Loucy (cell line): ENCODE data around the gene U2SURP.

Source experiments
- H2AFZ ChIP-seq: fragments of 200-600 bp; sonication (generic); 2 replicates; pipeline ENCODE4 v1.6.0; 2016; ENCODE audit warnings: antibody characterized with exemption, mild to moderate bottlenecking, low read length, moderate library complexity
- H3F3A ChIP-seq: fragments of 200-600 bp; 2 replicates; pipeline ENCODE4 v1.6.0; 2016; ENCODE audit warnings: antibody characterized with exemption, low read depth, mild to moderate bottlenecking
- H3K27me3 ChIP-seq: fragments of 200-600 bp; sonication (generic); 2 replicates; pipeline ENCODE4 v1.6.1; 2014; ENCODE audit warnings: low read length, mild to moderate bottlenecking; ENCODE audit not compliant: insufficient read depth, poor library complexity, severe bottlenecking
- H3K36me3 ChIP-seq: fragments of 200-600 bp; sonication (generic); 2 replicates; pipeline ENCODE4 v1.6.1; 2016; ENCODE audit warnings: low read length; ENCODE audit not compliant: insufficient read depth
- H3K4me1 ChIP-seq: fragments of 200-600 bp; sonication (generic); 2 replicates; pipeline ENCODE4 v1.5.1; 2014; ENCODE audit warnings: low read length, mild to moderate bottlenecking; ENCODE audit not compliant: insufficient read depth, poor library complexity, severe bottlenecking
- H3K4me2 ChIP-seq: fragments of 200-600 bp; sonication (generic); 2 replicates; pipeline ENCODE4 v1.6.0; 2014; ENCODE audit warnings: antibody characterized with exemption, low read length, low read depth, mild to moderate bottlenecking; ENCODE audit not compliant: poor library complexity, severe bottlenecking
- H3K4me3 ChIP-seq: fragments of 200-600 bp; sonication (generic); 2 replicates; pipeline ENCODE4 v1.5.1; 2014; ENCODE audit warnings: low read length, mild to moderate bottlenecking, mixed read lengths; ENCODE audit not compliant: poor library complexity, severe bottlenecking
- H3K79me2 ChIP-seq: fragments of 200-600 bp; sonication (generic); 2 replicates; pipeline ENCODE4 v1.6.1; 2014; ENCODE audit warnings: low read length; ENCODE audit not compliant: insufficient read depth
- H3K9ac ChIP-seq: fragments of 200-600 bp; sonication (generic); 2 replicates; pipeline ENCODE4 v1.6.0; 2014; ENCODE audit warnings: mild to moderate bottlenecking, low read depth, low read length, moderate library complexity; ENCODE audit not compliant: poor library complexity, severe bottlenecking
- H3K9me2 ChIP-seq: fragments of 200-600 bp; sonication (generic); replicated peaks from 2 replicates; pipeline ENCODE4 v1.6.1; 2016; ENCODE audit warnings: low read depth, low read length, mixed read lengths
- H3K9me3 ChIP-seq: fragments of 200-600 bp; sonication (generic); 2 replicates; pipeline ENCODE4 v1.6.1; 2014; ENCODE audit warnings: mild to moderate bottlenecking, antibody characterized with exemption, low read length, low read depth; ENCODE audit not compliant: insufficient read depth
- H4K20me1 ChIP-seq: fragments of 200-600 bp; sonication (generic); 2 replicates; pipeline ENCODE4 v1.6.0; 2014; ENCODE audit warnings: antibody characterized with exemption, low read length, mild to moderate bottlenecking; ENCODE audit not compliant: insufficient read depth, poor library complexity, severe bottlenecking
- EZH2phosphoT487 ChIP-seq: fragments of 200-600 bp; IDR thresholded peaks from 2 replicates; pipeline ENCODE4 v1.6.1; 2018; ENCODE audit warnings: antibody characterized with exemption, mild to moderate bottlenecking, moderate library complexity, borderline replicate concordance
- TF ChIP-seq, protein P1 (sequence below): fragments of 200-600 bp; sonication (generic); conservative IDR thresholded peaks from 2 replicates; pipeline ENCODE4 v1.5.1; 2014; ENCODE audit warnings: mild to moderate bottlenecking, antibody characterized with exemption, low read length

Gene U2SURP

DNA sequence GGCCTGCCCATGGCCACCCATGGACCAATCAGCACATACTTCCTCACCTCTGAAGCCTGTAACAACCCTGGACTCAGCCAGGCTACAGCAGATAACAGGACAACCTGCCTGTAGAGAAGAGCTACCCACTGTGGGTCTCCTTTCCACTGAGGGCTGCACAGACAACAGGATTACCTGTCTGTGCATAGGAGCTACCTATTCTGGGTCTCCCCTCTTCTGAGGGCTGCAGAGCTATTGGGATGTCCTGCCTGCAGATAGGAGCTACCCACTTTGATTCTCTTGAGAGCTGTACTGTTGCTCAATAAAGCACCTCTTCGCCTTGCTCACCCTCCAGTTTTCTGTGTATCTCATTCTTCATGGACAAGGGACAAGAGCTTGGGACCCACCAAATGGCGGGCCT, 94.4 kb downstream of the U2SURP start:
- H3K4me2 ChIP-seq, result no peak overlapping the region
- no peak for TF ChIP-seq EZH2phosphoT487

DNA sequence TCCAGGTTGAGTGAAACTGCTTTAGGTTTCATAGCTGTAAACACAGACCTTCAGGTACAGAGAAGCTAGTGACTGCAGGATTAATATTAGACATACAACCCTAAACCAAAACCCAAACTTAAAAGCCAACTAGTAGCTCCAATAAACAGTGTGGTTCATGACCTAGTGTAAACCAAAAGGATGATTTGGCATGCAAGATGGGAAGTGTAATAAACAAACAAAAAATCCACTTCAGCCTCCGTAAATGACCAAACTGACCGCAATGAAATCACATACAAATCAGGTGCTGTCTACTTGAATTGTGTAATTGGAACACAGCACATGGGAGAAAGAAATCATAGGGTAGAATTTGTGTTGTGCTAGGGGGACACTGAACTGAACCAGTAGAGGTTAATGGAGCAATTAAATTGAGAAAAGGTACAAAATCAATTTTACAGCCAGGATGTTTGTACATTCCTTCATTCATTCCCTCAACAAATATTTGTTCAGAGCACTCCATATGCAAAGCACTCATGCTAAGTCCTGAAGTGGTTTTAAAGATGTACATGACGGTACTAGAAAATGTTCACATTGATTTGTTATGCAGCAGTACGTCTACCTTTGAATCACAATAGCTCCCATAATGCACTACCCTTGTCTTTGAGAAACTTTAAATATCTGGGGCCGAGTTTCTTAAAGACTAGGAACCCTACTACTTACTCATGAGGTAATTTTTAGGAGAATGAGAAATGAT, 96.8 kb downstream of the U2SURP start:
- Histone ChIP-seq H3K4me1 (no peaks in the 10 kb centered on the region), H4K20me1 (no peaks in the 10 kb centered on the region), H3K4me3 (no peak overlapping the region), H3K27me3 (no peaks in the 10 kb centered on the region), H2AFZ (no peak overlapping the region), H3K4me2 (no peak overlapping the region), H3K9me2 (no peaks in the 10 kb centered on the region), H3K79me2 (no peaks in the 10 kb centered on the region), H3K9me3 (peaks cover 6% of the 10 kb centered on the region; the same call in 1 of the 2 replicates), H3K36me3 (no peaks in the 10 kb centered on the region), H3F3A (no peaks in the 10 kb centered on the region), H3K9ac (no peak overlapping the region)
- TF ChIP-seq EZH2phosphoT487, result no peak
- TF ChIP-seq, protein P1, sequence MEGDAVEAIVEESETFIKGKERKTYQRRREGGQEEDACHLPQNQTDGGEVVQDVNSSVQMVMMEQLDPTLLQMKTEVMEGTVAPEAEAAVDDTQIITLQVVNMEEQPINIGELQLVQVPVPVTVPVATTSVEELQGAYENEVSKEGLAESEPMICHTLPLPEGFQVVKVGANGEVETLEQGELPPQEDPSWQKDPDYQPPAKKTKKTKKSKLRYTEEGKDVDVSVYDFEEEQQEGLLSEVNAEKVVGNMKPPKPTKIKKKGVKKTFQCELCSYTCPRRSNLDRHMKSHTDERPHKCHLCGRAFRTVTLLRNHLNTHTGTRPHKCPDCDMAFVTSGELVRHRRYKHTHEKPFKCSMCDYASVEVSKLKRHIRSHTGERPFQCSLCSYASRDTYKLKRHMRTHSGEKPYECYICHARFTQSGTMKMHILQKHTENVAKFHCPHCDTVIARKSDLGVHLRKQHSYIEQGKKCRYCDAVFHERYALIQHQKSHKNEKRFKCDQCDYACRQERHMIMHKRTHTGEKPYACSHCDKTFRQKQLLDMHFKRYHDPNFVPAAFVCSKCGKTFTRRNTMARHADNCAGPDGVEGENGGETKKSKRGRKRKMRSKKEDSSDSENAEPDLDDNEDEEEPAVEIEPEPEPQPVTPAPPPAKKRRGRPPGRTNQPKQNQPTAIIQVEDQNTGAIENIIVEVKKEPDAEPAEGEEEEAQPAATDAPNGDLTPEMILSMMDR, result no peak

More for the DNA sequence above, 94.4 kb downstream of the U2SURP start:
- Histone ChIP-seq H3K36me3 (no peaks in the 10 kb centered on the region), H4K20me1 (no peaks in the 10 kb centered on the region), H3K79me2 (no peaks in the 10 kb centered on the region), H3K27me3 (peaks cover 1% of the 10 kb centered on the region), H3K9ac (no peak overlapping the region), H2AFZ (no peak overlapping the region), H3K4me3 (no peak overlapping the region), H3K9me3 (peaks cover 6% of the 10 kb centered on the region; the same call in 1 of the 2 replicates), H3K9me2 (no peaks in the 10 kb centered on the region), H3K4me1 (no peaks in the 10 kb centered on the region), H3F3A (no peaks in the 10 kb centered on the region)

DNA sequence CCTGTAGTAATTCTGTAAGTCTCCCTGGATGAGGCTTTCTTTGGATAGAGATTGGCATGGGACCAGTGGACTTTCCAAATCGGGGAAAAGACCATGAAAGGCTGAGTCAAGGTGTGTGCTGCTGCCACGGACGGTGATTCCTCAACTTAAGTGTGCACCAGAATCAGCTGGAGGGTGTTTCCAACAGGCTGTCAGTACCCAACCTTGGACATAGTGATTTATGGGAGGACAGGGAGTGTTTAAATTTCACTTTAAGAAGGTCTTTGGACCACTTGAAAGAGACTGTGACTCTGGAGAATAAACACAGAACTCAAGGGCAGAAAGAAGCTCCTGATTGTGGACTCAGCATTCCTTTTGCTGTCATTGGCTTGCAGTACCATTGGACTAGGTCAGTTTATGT, 97.8 kb downstream of the U2SURP start:
- H3K9me2 ChIP-seq, result no peaks in the 10 kb centered on the region
- TF ChIP-seq, protein P1, result no peak
- no peak for TF ChIP-seq EZH2phosphoT487
- H2AFZ ChIP-seq, result no peak overlapping the region
- H3K27me3 ChIP-seq, result no peaks in the 10 kb centered on the region
- H3K4me2 ChIP-seq, result no peak overlapping the region
- H3F3A ChIP-seq, result no peaks in the 10 kb centered on the region
- no peaks in the 10 kb centered on the region for H3K4me1 ChIP-seq
- H4K20me1 ChIP-seq, result no peaks in the 10 kb centered on the region
- H3K4me3 ChIP-seq, result no peak overlapping the region
- no peaks in the 10 kb centered on the region for H3K79me2 ChIP-seq
- no peaks in the 10 kb centered on the region for H3K36me3 ChIP-seq
- peaks cover 6% of the 10 kb centered on the region; the same call in 1 of the 2 replicates for H3K9me3 ChIP-seq
- no peak overlapping the region for H3K9ac ChIP-seq

DNA sequence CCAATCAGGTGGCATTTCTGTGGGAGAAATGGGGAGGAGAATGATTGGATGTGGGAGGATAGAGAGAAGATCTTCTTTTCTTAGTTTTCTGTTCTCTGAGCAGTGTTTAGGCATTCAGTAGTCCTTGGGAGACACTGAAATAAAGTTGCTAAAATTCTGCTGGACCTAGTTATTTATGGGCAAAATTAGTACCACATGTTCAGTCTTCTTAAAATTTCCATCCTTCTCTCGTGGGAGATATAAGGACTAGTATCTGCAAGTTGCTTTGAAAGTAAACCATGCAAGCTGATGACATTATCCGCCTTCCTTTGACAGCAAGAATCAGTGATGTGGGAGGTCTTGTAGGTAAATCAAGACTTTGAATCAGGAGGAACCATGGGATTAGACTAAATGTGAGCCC, 98.3 kb downstream of the U2SURP start:
- H3K27me3 ChIP-seq, result no peaks in the 10 kb centered on the region
- H3K36me3 ChIP-seq, result no peaks in the 10 kb centered on the region
- no peak overlapping the region for H2AFZ ChIP-seq
- H3K9ac ChIP-seq, result no peak overlapping the region
- no peaks in the 10 kb centered on the region for H4K20me1 ChIP-seq
- H3K9me2 ChIP-seq, result no peaks in the 10 kb centered on the region
- no peaks in the 10 kb centered on the region for H3K4me1 ChIP-seq
- H3K4me2 ChIP-seq, result no peak overlapping the region
- peaks cover 6% of the 10 kb centered on the region; the same call in 1 of the 2 replicates for H3K9me3 ChIP-seq
- no peaks in the 10 kb centered on the region for H3F3A ChIP-seq
- no peak overlapping the region for H3K4me3 ChIP-seq
- H3K79me2 ChIP-seq, result no peaks in the 10 kb centered on the region
- TF ChIP-seq, protein P1, result no peak
- no peak for TF ChIP-seq EZH2phosphoT487
